ENCODE data around the gene ZNF324B.
"Not testable (repeated sequence)": the region's sequence is repeated elsewhere in the genome, so short reads cannot be mapped to it uniquely, and the experiment has no call there.

ZNF324B gene

DNA sequence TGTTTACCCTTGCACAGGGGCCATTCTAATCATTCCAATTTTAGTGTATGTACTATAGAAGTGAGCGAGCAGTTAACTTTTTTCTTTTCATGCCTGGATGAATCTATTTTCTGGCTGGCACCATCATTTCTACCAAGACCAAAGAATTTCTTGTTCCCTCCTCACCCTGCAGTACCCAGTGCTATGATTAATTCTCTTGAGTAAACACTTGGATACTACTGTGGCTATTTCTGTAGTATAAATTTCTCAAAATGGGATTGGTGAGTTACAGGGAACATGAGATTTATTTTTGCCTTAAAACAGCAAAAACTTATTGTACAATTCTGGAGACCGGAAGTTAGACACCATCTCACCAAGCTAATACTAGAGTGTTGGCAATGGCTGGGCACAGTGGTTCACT is 32.4 kb downstream of the ZNF324B start:
- no peak for DNase-seq (ENCODE audit: low read depth in 2 of 2)
- TF ChIP-seq, protein P1, sequence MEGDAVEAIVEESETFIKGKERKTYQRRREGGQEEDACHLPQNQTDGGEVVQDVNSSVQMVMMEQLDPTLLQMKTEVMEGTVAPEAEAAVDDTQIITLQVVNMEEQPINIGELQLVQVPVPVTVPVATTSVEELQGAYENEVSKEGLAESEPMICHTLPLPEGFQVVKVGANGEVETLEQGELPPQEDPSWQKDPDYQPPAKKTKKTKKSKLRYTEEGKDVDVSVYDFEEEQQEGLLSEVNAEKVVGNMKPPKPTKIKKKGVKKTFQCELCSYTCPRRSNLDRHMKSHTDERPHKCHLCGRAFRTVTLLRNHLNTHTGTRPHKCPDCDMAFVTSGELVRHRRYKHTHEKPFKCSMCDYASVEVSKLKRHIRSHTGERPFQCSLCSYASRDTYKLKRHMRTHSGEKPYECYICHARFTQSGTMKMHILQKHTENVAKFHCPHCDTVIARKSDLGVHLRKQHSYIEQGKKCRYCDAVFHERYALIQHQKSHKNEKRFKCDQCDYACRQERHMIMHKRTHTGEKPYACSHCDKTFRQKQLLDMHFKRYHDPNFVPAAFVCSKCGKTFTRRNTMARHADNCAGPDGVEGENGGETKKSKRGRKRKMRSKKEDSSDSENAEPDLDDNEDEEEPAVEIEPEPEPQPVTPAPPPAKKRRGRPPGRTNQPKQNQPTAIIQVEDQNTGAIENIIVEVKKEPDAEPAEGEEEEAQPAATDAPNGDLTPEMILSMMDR (IDR thresholded peaks at IDR 0.05; ENCODE audit: low read depth, low read length): no peak
- no peak overlapping the region for H3K4me3 ChIP-seq (replicated peaks in 1 of 2; ENCODE audit: low read depth in 2 of 2, low read length in 2 of 2)

DNA sequence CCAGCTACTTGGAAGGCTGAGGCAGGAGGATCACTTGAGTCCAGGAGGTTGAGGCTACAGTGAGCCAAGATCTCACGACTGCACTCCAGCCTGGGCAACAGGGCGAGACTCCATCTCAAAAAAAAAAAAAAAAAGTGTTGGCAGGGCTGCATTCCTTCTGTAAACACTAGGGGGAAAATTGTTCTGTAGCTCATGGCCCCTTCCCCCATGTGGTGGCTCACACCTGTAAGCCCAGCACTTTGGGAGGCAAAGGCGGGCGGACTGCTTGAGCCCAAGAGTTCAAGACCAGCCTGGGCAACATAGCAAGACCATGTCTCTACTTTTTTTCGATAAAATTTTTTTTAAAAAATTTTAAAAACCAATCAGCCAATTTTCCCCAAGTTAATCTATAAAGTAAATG is 32.9 kb downstream of the ZNF324B start:
- H3K4me3 ChIP-seq (replicated peaks in 1 of 2; ENCODE audit: low read depth in 2 of 2, low read length in 2 of 2); DNase-seq (ENCODE audit: low read depth in 2 of 2): not testable (repeated sequence)

DNA sequence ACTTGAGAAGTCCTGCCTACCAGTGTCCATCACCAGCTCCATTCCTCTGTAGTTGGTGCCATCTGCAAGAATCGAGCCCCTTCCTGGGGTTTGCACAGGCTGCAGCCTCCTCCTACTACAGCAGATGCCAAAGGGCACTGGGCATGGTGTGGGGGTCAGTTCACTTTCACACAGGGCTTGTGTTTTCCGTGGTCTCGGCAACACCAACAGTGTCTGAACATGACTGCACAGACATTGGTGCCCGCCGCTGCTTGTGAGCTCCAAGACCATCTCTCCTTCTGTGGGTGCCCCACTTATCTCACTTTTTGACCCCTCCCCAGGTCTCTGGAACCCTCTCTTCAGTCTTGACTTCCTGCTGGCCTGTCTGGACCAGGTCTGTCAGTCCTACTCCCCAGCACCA is 40.0 kb downstream of the ZNF324B start:
- DNase-seq (ENCODE audit: low read depth in 2 of 2): no peak
- H3K4me3 ChIP-seq (replicated peaks in 1 of 2; ENCODE audit: low read depth in 2 of 2, low read length in 2 of 2): no peak overlapping the region
- TF ChIP-seq, protein P1 (IDR thresholded peaks at IDR 0.05; ENCODE audit: low read depth, low read length): no peak

DNA sequence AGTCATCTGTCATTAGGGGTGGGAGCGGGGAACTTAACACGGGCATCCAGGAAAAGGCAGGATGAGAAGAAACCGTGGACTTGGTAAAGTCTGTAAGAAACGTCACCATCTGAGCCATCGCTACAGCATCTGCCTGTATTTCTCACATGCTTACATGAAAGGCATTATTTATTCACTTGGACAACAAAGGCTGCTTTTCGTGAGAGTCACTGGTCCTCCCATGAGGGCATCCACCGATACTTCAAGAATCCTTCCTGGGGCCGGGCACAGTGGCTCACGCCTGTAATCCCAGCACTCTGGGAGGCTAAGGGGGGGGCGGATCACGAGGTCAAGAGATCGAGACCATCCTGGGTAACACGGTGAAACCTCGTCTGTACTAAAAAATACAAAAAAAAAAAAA is 40.8 kb downstream of the ZNF324B start:
- TF ChIP-seq, protein P1 (IDR thresholded peaks at IDR 0.05; ENCODE audit: low read depth, low read length): no peak
- no peak for DNase-seq (ENCODE audit: low read depth in 2 of 2)
- H3K4me3 ChIP-seq (replicated peaks in 1 of 2; ENCODE audit: low read depth in 2 of 2, low read length in 2 of 2): no peak overlapping the region

DNA sequence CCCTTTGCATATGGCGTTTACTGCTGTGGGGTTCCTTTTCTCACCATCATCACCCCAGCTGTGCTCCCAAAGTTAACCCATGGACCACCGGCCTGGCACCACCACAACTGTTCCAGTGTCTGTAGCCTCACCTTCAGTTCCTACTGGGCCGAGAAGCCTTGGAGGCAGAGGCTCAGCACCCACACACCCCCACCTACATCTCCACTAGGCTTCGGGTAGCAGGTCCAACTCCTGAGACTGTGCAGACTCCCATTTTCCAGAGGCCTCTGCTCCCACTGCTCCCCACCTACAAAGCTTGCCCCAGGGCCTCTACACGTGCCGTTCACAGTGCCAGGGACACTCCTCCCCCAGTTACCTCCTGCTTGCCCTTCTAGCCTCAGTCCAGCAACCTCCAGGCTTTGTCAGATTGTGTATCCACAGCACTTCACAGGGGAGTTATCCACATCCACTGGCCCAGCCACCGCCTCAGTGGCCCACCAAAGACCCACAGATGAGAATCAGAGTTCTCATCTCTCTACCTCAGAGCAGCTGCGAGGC is 46.3 kb downstream of the ZNF324B start:
- no peak overlapping the region for H3K4me3 ChIP-seq (replicated peaks in 1 of 2; ENCODE audit: low read depth in 2 of 2, low read length in 2 of 2)
- TF ChIP-seq, protein P1 (IDR thresholded peaks at IDR 0.05; ENCODE audit: low read depth, low read length): no peak

DNA sequence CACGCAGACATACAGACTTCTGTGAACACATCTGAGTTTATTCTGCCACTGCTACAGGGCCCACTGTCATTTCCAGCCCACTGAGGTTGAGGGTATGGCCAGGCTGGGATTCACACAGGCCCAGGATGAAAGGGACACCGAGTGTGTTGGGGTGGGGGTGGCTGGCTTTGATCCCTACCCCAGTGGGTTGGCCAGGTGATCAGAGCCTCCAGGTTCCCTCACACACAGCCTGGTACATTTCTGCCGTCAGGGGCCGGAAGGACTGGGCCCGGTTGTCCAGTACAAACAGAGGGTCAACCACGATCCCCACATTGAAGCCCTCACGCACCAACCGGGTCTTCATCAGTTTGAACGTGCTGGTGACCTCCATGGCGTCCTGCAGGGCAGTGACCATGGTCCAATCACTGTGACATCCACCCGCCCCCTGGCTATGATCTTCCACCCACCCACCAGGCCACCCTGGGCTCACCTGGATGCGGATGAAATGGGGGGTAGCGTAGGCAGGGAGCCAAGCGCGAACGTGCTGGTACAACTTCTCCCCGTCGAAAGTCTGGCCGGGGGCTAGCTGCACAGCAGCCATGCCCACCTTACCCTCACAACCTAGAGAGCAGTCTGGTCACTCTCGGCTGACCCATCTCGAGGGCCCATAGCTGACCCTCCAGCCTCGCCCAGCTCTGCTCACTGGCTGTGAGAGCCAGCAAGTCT is 47.0 kb downstream of the ZNF324B start:
- DNase-seq (ENCODE audit: low read depth in 2 of 2): no peak
- TF ChIP-seq, protein P1 (IDR thresholded peaks at IDR 0.05; ENCODE audit: low read depth, low read length): no peak
- H3K4me3 ChIP-seq (replicated peaks in 1 of 2; ENCODE audit: low read depth in 2 of 2, low read length in 2 of 2): peak overlapping the region; percentile 43 to 51

More for the DNA sequence above, 46.3 kb downstream of the ZNF324B start:
- DNase-seq (ENCODE audit: low read depth in 2 of 2): no peak

DNA sequence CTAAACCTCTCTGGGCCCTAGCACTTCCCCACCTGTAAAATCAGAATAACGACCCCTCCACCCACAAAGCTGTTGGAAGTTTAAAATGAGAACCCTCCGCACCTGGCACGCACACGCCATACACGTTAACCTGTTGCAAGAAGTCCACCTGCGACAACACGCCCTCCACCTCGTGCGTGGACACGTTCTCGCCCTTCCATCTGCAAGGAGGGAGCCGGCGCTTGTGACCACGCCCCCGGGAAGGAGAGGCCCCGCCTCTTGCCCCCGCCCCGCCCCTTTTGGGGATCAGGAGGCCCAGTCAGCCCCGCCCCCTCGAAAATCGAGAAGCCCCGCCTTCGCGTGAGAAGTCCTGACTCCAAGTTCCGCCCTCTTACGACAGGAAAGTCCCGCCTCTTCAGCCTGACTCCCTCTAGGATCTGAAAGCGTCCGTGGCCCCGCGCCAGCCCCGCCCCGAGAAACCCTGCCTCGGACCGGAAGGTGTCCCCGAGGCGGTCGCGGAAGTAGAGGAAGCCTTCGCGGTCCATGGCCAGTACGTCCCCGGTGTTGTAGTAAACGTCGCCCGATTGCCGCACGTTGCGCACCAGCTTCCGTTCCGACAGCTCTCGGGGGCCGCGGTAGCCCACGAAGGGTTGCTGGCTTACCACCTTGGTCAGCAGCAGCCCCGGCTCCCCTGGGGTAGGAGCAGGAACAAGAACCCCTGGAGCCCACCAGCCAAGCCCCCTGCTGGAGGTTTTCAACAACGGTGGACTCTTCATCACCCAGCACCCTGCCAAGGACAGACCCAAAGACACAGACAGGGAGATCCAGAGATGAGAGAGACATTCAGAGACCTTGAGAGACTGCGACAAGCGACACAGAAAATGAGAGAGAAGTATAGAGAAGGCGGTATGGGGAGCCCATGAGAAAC is 47.9 kb downstream of the ZNF324B start:
- TF ChIP-seq, protein P1 (IDR thresholded peaks at IDR 0.05; ENCODE audit: low read depth, low read length): peak; percentile 50
- peak overlapping the region; percentile 57 to 68 for H3K4me3 ChIP-seq (replicated peaks in 1 of 2; ENCODE audit: low read depth in 2 of 2, low read length in 2 of 2)

More for the DNA sequence above, 47.9 kb downstream of the ZNF324B start:
- peak; percentile 99 for DNase-seq (ENCODE audit: low read depth in 2 of 2)

Measured in cardiac fibroblast (primary cell).